ENCODE results near the gene RORC. TPM values are rescaled to one million over a fixed set of nuclear protein-coding genes. Genes with fewer than 3 reads are reported as not detected.

The RORC gene
- total RNA-seq, 1 donor from 2014 or later: under 0.01 TPM

- DNase-seq: peak; percentile 86
Observed at GRCh38 chr1:151847867-151848596, 16.4 kb upstream of the RORC start.

- DNase-seq: no peak
Observed at GRCh38 chr1:151846686-151847237, 15.2 kb upstream of the RORC start.

DNA sequence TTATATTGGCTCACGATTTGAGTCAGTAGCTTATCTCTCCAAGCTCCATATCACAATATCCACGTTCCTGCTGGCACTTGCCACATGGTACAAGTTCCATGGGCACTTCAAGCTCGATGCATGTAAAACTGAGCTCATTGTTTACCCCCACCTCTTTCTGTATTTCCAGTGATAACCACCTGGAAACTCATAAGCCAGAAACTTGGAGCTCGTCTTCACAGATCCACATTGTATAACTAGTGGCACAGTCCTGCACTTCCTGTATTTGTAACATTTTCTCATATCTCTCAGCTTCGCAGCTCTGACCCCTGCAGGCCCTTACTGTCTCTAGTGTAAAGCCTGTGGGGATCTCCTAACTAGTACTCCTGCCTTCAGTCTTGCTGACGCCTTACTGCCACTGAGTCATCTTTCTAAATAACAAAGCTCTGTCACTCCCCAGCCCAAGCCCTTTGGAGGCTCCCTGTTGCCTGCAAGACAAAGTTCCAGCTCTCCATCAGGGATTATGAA, 14.5 kb upstream of the RORC start:
- DNase-seq: peak; percentile 62

DNA sequence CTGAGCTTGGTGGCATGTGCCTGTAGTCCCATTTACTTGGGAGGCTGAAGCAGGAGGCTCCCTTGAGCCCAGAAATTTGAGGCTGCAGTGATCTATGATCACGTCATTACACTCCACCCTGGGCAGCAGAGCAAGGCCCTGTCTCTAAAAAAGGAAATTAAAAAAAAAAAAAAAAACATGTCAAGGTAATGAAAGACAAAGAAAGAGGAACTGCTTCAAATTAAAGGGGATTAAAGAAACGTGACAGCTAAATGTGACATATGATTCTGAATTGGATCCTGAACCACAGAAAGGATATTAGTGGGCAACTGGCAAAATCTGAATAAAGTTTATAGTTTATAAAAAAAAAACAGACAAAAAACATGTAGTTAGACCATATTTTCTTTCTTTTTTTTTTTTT, 11.8 kb upstream of the RORC start:
- DNase-seq: no peak

- peak; percentile 63 for DNase-seq
Observed at GRCh38 chr1:151841141-151841540, 9.5 kb upstream of the RORC start.

DNA sequence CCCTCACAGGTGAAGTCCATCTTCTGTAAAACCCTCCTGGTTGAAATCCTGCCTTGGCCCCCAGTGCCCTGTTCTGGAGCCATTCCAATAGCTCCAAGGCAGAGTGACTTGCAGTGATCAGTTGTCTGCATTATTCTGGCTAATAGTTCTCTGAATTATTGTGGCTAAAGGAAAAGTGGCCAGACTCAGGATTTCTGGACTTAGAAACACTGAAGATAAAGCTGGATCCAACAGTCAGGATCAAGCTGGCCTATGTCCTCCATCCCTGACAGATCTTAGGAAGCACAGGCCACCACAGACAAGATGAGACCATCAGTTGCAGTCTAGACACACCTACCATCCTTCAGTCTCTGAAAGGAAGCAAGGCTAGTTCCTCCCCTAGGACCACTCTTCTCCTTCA, 8.8 kb upstream of the RORC start:
- DNase-seq: no peak

DNA sequence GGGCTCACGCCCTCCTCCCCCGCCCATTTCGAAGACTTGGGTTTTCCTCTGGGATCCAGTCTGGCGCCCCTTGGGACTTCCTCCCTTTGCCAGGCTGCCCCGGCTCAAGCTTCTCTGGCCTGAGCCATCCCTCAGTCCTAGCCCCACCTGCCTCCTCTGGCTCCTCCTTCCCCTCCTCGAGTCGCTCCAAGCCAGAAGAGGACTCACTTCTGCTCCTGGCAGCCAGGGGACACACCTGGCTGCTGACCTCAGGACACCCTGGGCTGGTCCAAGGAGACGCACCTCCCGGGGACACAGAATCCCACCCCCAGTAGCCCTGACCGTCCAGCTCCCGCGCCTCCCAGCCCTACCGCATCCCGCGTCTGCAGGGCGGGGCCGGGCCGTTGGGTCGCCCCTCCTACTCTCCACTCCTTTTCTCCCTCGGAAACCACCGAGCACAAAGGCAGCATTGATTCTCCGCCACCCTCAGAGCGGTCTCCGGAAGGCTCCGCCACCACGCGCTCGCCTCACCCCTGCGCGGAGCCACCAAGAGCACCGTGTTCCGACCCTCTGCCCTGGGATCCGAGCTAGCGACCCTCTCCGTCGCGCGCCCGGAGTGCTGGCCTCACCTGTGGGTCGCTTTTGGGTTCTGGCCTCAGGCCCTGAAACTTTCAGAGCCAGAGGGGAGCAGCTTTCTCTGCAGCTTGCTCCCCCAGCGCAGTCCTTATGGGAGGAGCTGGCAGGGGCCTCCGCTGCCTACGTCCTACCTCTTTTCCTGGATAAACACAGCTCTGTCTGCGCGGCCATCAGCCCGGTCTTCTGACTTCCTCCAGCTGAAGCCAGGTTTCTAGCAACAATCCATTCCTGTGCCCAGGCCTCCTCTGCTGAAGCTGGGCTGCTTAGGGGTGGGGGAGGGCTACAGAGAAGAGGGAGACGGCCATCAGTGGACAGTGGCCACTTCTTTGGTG, 8.1 kb upstream of the RORC start, which contains the start of gene C2CD4D:
C2CD4D (minus strand) TSS at position 364 of the 947 bp plus-strand sequence. CDS start 831 bp downstream, outside the sequence.
- peak; percentile 36 for DNase-seq

- DNase-seq: no peak
Observed at GRCh38 chr1:151839082-151839412, 7.4 kb upstream of the RORC start.

DNA sequence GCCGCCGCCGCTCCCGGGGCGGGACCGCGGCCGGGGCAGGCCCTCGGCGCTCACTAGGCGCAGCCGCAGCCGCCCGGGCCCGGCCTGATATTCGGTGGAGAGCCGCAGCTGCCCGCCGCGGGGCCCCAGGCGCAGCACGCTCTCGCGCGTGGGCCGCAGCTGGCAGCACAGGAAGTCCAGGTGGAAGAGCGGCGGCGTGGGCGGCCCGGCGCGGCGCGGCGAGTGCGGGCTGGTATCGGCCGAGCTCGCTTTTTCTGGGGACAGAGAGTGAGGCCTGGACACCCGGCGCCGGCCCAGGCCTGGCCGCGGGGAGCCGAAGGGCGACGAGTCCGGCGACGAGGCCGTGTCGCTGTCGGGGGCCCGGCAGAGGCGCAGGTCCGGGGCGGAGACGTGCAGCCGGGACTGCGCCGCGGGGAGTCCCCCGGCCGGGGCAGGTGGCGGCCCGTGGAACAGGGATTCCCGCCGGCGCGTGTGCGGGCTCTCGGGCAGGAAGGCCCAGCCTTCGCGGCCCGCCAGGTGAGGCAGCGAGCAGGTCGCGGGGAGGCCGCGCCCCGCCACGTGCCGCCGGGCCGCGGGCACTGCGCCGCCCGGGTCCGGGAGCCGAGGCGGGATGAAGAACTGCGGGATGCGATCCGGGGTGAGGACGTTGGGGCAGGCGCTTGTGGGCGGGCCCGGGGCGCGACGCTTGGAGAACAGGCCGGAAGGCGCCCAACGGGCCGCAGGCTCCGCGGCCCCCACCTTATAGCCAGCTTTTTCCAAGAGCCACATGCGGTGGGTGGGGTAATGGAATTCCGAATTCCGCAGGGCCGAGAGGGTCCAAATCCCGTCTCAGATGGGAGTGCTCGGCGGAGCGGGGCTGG, 6.8 kb upstream of the RORC start:
- peak; percentile 29 for DNase-seq

DNA sequence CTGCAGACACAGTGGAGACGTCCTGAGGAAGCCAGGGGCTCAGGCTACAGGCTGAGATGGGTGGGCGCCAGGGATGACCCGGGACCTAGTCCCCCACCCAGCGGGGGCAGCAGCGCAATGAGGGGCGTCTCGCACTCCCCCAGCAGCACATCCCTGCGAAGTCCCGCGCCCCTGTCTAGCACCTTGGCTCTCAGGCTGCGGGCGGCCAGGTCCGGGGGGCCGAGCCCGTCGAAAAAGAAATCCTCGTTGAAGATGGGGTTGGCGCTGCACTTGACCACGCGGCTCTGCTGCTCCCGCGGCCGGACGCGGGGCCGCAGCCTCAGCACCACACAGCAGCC, 6.3 kb upstream of the RORC start:
- DNase-seq: no peak

DNA sequence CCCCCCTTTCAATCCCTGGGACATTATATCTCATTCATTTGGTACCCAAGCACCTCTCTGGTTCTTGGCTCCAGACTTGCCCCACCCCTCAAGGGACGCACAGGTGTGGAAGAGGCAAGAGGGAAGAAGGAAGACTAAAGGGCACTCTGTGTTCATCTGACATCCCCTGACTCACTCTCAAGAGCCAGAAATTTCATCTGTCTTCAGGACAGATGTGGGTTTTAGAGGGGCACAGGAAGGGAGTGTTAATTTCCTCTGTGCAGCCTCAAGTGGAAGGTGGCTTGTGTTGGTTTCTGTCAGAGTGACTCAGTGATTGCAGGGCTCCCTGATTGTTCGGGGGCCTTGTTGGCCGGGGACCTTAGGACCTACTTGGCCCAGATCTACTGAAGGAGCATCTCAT, 5.6 kb upstream of the RORC start:
- no peak for DNase-seq

DNA sequence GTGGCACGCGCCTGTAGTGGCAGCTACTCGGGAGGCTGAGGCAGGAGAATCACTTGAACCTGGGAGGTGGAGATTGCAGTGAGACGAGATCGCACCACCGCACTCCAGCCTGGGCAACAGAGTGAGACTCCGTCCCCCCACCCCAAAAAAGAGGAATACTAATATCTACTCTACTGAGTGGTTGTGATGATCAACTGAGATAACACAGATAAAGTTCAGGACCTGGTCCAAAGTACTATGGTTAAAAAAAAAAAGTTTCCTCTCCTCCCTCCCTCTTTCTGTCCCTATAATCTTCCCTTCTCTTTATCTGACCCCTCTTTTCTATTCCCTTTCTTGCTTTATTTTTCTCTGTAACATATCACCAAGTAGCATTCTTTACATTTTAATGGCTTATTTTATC, 4.0 kb upstream of the RORC start:
- no peak for DNase-seq

DNA sequence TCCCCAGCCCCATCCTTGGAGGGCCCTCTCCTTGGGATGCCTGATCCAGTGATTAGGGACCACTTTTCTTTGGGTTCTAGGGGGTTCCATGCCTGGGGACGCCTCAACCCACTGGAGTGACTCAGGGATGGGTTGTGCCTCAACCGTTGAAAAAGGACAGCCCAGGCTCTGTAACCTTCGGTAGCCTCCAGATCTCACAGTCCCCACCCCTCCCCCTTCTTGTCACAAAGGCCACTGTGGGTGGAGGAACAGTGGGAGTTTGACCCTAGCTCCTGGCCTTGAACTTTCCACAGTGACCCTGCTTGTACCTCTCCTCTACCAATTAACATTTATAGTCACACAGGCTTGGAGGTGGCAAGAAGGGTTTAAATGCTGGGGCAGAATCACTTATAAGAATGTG, 2.6 kb upstream of the RORC start:
- no peak for DNase-seq

- DNase-seq: no peak
Observed at GRCh38 chr1:151833172-151833900, 1.7 kb upstream of the RORC start.

- no peak for DNase-seq
Observed at GRCh38 chr1:151832318-151832980, 847 bp upstream of the RORC start.

DNA sequence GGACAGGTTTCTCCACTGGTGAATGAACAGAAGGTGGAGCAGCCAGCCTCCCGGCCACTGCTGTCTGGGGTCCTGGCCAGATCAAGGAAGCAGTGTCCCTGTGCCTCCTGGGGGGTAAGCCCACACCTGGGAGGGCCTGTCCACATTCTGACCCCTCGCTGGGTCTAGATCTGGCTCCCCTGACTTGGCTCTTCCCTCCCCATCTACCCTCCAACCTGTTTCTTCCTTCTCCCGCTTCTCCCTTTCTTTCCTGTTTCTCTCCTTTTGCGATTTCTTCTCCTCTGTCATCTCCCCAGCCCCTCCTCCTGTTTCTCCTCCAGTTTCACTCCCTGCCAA, 378 bp downstream of the RORC start:
- no peak for DNase-seq

GRCh38 chr1:151830055-151830454, 1.5 kb downstream of the RORC start:
- DNase-seq: no peak

GRCh38 chr1:151829352-151830046, 2.1 kb downstream of the RORC start:
- DNase-seq: no peak

GRCh38 chr1:151828921-151829320, 2.7 kb downstream of the RORC start:
- peak; percentile 59 for DNase-seq

DNA sequence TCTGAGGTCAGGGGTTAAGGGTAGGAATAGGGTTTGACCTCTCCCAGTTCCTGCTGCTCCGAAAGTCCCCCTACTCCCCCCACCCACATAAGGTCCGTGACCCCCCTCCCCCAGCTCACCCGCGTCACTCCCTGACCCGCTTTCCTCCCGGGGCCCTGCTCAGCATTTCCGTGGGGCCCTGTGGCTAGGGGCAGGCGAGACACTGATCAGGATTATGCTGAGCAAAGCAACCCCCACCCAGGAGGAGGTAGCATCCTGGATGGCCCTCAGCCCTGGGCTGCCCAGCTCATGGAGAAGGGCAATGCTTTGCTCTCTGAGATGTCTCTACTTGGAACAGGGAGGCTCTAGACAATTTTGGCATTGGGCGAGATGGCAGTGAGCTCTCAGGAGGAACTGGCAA, 3.7 kb downstream of the RORC start:
- DNase-seq: no peak

Data from dermis blood vessel endothelial cell (primary cell).